MM.1S (cell line): ENCODE results near the gene SLC25A26.
"Not testable (repeated sequence)": the region's sequence is repeated elsewhere in the genome, so short reads cannot be mapped to it uniquely, and the experiment has no call there.

Experiments used
- DNase-seq: peaks from one replicate; pipeline ENCODE4 v3.0.0-alpha.2; 2015
- H2AFZ ChIP-seq: fragments of 300-600 bp; sonication (generic); 2 replicates; pipeline ENCODE4 v1.6.0; 2016; ENCODE audit warnings: antibody characterized with exemption, low read length
- H3F3A ChIP-seq: fragments of 300-600 bp; sonication (generic); 2 replicates; pipeline ENCODE4 v1.6.1; 2016; ENCODE audit warnings: mild to moderate bottlenecking, antibody characterized with exemption, low read length, moderate library complexity, mixed read lengths; ENCODE audit not compliant: insufficient read depth
- H3K27ac ChIP-seq: fragments of 300-600 bp; sonication (generic); 2 replicates; pipeline ENCODE4 v1.5.1; 2016; ENCODE audit warnings: mild to moderate bottlenecking, low read length
- H3K27me3 ChIP-seq: fragments of 300-600 bp; sonication (generic); replicated peaks from 2 replicates; pipeline ENCODE4 v1.6.0; 2016; ENCODE audit warnings: low read length; ENCODE audit not compliant: insufficient read depth
- H3K36me3 ChIP-seq: fragments of 300-600 bp; sonication (generic); replicated peaks from 2 replicates; pipeline ENCODE4 v1.6.1; 2016; ENCODE audit warnings: mild to moderate bottlenecking, low read length, mixed read lengths; ENCODE audit not compliant: insufficient read depth
- H3K4me1 ChIP-seq: fragments of 300-600 bp; sonication (generic); 2 replicates; pipeline ENCODE4 v1.6.1; 2016; ENCODE audit warnings: low read length, mixed read lengths
- H3K4me2 ChIP-seq: fragments of 300-600 bp; sonication (generic); 2 replicates; pipeline ENCODE4 v1.6.0; 2016; ENCODE audit warnings: low read depth, low read length
- H3K4me3 ChIP-seq: fragments of 300-600 bp; sonication (generic); 2 replicates; pipeline ENCODE4 v1.5.1; 2016; ENCODE audit warnings: low read length, mixed read lengths
- H3K79me2 ChIP-seq: fragments of 300-600 bp; sonication (generic); 2 replicates; pipeline ENCODE4 v1.6.1; 2016; ENCODE audit warnings: mixed run types, low read length, mixed read lengths
- H3K9ac ChIP-seq: fragments of 300-600 bp; sonication (generic); 2 replicates; pipeline ENCODE4 v1.6.1; 2016; ENCODE audit warnings: low read length, mixed read lengths
- H3K9me2 ChIP-seq: fragments of 300-600 bp; sonication (generic); replicated peaks from 2 replicates; pipeline ENCODE4 v1.6.1; 2016; ENCODE audit warnings: mild to moderate bottlenecking, low read length, mixed read lengths; ENCODE audit not compliant: insufficient read depth
- H3K9me3 ChIP-seq: fragments of 300-600 bp; sonication (generic); replicated peaks from 2 replicates; pipeline ENCODE4 v1.6.1; 2016; ENCODE audit warnings: mild to moderate bottlenecking, low read length, mixed read lengths; ENCODE audit not compliant: insufficient read depth
- H4K20me1 ChIP-seq: fragments of 300-600 bp; sonication (generic); 2 replicates; pipeline ENCODE4 v1.6.1; 2016; ENCODE audit warnings: mild to moderate bottlenecking, low read length, moderate library complexity, mixed read lengths; ENCODE audit not compliant: insufficient read depth
- CTCF ChIP-seq: fragments of 300-600 bp; sonication (generic); IDR thresholded peaks from 2 replicates; pipeline ENCODE4 v1.5.1; 2016; ENCODE audit warnings: antibody characterized with exemption, low read length, mixed read lengths
- EZH2 ChIP-seq: fragments of 300-600 bp; sonication (generic); optimal IDR thresholded peaks from 2 replicates; pipeline ENCODE3; 2017; ENCODE audit warnings: low read depth, mild to moderate bottlenecking, antibody characterized with exemption, low read length, mixed read lengths
- EZH2phosphoT487 ChIP-seq: fragments of 300-600 bp; sonication (generic); IDR thresholded peaks from 2 replicates; pipeline ENCODE4 v1.6.1; 2018; ENCODE audit warnings: antibody characterized with exemption, low read length

Gene SLC25A26

GRCh38 chr3:66298591-66298990 is 77.8 kb downstream of the SLC25A26 start:
- 0 out of 2 replicates have a peak, but pooled peaks cover 3% of the 10 kb centered on the region for H3K4me1 ChIP-seq
- TF ChIP-seq EZH2, result no peak
- TF ChIP-seq EZH2phosphoT487, result no peak
- no peak for TF ChIP-seq CTCF
- no peaks in the 10 kb centered on the region for H3K36me3 ChIP-seq
- no peaks in the 10 kb centered on the region for H3K9me3 ChIP-seq
- no peaks in the 10 kb centered on the region for H3K27me3 ChIP-seq
- no peaks in the 10 kb centered on the region for H3F3A ChIP-seq
- H3K4me2 ChIP-seq, result no peak overlapping the region
- H3K9ac ChIP-seq, result no peak overlapping the region
- no peak overlapping the region for H3K27ac ChIP-seq
- no peaks in the 10 kb centered on the region for H4K20me1 ChIP-seq
- no peaks in the 10 kb centered on the region for H3K9me2 ChIP-seq
- no peak overlapping the region for H3K4me3 ChIP-seq
- peak; percentile 18 for DNase-seq
- no peak overlapping the region for H2AFZ ChIP-seq
- H3K79me2 ChIP-seq, result no peaks in the 10 kb centered on the region

GRCh38 chr3:66299085-66299484 is 78.3 kb downstream of the SLC25A26 start:
- not testable (repeated sequence) for H3K9ac ChIP-seq, H3K79me2 ChIP-seq, DNase-seq, H3K4me1 ChIP-seq, H3F3A ChIP-seq, H3K27me3 ChIP-seq, H4K20me1 ChIP-seq, H3K36me3 ChIP-seq, H3K9me2 ChIP-seq, H3K27ac ChIP-seq, H3K4me3 ChIP-seq, H2AFZ ChIP-seq, H3K9me3 ChIP-seq, H3K4me2 ChIP-seq

GRCh38 chr3:66299891-66300290 is 79.1 kb downstream of the SLC25A26 start:
- no peak for DNase-seq
- Histone ChIP-seq H3K9me2 (no peaks in the 10 kb centered on the region), H3F3A (no peaks in the 10 kb centered on the region), H3K9ac (no peak overlapping the region), H3K27me3 (no peaks in the 10 kb centered on the region), H3K79me2 (no peaks in the 10 kb centered on the region), H2AFZ (no peak overlapping the region), H3K4me2 (no peak overlapping the region), H3K4me3 (no peak overlapping the region), H3K36me3 (no peaks in the 10 kb centered on the region), H4K20me1 (no peaks in the 10 kb centered on the region), H3K27ac (no peak overlapping the region), H3K4me1 (0 out of 2 replicates have a peak, but pooled peaks cover 3% of the 10 kb centered on the region), H3K9me3 (no peaks in the 10 kb centered on the region)
- no peak for TF ChIP-seq EZH2
- no peak for TF ChIP-seq CTCF

GRCh38 chr3:66302288-66302687 is 81.5 kb downstream of the SLC25A26 start:
- no peak overlapping the region for H3K27ac ChIP-seq
- H3K36me3 ChIP-seq, result no peaks in the 10 kb centered on the region
- no peak for DNase-seq
- no peak overlapping the region for H3K4me2 ChIP-seq
- H3K27me3 ChIP-seq, result no peaks in the 10 kb centered on the region
- 0 out of 2 replicates have a peak, but pooled peaks cover 3% of the 10 kb centered on the region for H3K4me1 ChIP-seq
- TF ChIP-seq CTCF, result no peak
- TF ChIP-seq EZH2phosphoT487, result no peak
- TF ChIP-seq EZH2, result no peak
- no peaks in the 10 kb centered on the region for H3K9me2 ChIP-seq
- H3K4me3 ChIP-seq, result no peak overlapping the region
- no peaks in the 10 kb centered on the region for H4K20me1 ChIP-seq
- no peak overlapping the region for H2AFZ ChIP-seq
- no peaks in the 10 kb centered on the region for H3F3A ChIP-seq
- H3K79me2 ChIP-seq, result no peaks in the 10 kb centered on the region
- no peaks in the 10 kb centered on the region for H3K9me3 ChIP-seq
- H3K9ac ChIP-seq, result no peak overlapping the region
